Myocyte (in vitro differentiated cells): Measurements from ENCODE around the gene TTLL8. TPM values are rescaled to one million over a fixed set of nuclear protein-coding genes. Genes with fewer than 3 reads are reported as not detected.

Source experiments
- DNase-seq: peaks from one replicate; pipeline ENCODE4 v3.0.0-alpha.2; 2012; ENCODE audit warnings: low read depth
- total RNA-seq: library from RNA; depleted of rRNA; stranded (reverse); fragments of >200 nt; gene quantifications from 2 replicates; pipeline ENCODE4 v1.2.3, GENCODE V29; 2014

Gene TTLL8
- total RNA-seq, 1 donor from 2014 or later = not detected

DNA sequence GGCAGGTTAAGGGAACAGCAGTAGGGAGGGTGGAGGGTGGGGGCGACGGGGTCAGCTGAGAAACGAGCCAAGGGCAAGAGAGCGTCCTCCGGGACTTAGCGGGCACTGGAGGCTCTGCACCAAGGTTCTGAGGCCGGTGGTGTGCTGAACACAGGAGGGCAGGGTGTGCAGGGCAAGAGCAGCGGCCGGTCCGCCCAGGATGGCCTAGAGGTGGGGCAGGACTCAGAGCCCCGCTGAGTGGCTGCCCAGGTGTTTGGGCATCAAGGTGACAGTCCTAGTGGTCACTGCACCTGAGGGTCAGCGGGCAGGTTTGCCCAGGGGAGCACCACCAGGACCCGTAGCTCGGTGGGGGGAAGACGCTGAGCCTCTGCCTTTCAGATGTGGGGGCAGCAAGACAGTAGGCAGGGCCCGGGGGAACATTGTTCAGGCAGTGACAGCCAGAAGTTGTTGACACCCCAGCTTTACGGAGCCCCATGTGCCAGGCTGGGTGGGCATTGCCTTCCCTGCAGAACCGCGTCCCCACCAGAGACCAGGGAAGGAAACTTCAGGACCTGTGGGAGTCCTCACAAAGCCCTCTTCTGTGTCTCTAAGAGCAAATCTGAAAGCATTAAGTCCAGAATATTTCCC lies 4.5 kb upstream of the TTLL8 start:
- no peak for DNase-seq

DNA sequence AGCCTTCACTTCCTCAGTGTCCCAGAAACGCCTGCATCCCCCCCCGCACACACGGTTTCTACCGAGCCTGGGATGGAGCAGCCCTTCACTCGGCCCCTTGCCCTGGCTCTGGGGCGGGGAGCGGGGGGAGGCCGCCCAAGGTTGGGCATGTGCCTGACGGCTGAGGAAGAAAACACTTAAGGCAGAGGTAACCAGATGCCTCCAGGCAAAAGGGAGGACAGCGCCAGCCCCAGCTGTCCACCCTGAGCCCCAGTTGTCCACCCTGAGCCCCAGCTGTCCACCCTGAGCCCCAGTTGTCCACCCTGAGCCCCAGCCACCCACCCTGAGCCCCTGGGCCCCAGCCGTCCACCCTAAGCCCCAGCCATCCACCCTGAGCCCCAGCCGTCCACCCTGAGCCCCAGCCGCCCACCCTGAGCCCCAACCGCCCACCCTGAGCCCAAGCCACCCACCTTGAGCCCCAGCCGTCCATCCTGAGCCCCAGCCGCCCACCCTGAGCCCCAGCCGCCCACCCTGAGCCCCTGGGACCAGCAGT lies 3.8 kb upstream of the TTLL8 start:
- no peak for DNase-seq

GRCh38 chr22:50061141-50061823 lies 3.2 kb upstream of the TTLL8 start:
- DNase-seq = no peak

DNA sequence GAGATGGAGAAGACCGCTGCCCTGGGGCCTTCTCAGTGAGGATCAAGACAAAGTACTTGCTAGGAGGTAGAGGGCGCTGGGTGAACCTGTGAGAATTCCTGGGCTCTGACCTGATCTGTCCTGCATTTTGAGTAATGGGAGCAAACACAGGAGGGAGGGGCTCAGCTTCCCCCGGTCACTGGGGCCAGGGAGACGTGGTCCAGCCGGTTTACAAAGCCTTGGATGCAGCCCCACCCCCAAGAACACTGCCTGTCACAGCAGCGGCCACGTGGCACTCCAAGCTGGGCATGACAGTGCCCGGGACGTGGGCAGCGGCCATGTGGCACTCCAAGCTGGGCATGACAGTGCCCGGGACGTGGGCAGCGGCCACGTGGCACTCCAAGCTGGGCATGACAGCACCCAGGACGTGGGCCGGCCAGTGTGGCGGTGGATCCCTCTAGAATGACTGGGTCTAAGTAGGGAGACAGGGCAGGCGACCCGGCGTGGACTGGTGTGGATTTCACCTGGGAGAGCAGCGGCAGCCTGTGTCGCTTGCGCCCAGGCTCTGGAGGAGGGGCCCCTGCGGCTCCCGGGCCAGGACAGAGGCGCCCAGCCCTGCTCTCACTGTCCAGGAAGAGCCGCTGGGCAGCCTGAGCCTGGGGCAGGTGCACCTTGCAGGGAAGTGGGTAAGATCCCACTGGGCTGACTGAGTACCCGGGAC lies 2.5 kb upstream of the TTLL8 start:
- no peak for DNase-seq

DNA sequence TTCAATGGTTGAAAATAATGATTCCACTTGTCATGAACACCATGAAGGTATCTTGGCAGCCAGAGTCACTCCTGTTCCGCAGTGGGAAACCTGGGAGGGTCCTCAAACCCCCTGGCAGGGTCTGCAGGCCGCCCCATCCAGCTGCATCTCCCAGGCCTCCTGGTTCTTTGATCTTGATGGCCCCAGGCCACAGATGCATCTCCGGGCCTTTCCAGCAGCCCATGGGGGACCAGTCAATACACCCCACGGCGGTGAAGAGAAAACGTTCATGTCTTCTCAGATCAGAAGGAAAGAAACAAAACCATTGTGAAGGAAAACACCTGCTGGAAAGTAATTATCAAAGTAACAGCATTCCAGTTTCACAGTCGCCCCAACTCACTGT lies 1.8 kb upstream of the TTLL8 start:
- DNase-seq = no peak

DNA sequence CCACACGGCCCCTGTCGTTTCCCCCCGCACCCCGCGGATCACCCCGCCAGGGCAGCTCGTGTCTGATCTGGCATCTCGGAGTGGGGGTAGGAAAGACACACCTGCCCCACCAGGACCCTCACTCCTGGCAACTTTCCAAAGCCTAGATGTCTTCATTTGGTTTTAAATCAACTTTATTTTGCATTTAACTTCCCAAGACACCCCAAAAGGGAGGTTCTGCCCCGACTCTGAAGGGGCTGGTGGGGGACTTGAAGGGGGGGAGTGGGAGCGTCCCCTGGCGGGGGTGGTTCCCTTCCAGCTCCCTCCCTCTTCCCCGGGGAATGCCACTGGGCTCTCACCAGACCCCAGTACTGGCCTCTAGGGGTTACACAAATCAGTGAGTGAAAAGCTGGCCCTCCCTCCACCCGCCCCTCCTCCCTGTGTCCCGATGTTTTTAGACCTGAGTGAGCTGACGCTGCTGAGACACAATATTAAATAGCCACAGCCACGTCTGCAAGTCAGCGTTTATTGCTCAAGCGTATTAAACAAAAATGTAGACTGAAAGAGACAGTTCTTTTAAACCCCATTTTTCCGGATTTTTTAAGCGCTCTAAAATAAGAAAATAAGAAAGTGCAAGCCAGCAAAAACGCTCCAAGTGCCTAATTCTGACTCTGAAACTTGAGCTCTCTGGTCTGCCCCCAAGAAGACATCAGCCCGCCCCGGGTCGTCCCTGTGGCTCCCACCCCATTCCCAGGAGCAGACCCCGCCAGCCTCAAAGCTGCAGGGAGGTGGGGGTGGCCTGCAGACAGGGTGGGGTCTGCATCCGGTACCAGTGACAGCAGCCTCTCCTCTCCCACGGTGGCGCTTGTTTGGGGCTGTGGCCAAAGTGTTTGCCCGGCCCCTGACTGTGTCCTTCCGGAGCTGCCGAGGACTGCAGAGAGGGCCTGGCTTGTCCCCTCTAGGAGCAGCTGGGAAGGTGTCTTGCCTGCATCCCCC lies 1.1 kb upstream of the TTLL8 start:
- DNase-seq = peak; percentile 25

DNA sequence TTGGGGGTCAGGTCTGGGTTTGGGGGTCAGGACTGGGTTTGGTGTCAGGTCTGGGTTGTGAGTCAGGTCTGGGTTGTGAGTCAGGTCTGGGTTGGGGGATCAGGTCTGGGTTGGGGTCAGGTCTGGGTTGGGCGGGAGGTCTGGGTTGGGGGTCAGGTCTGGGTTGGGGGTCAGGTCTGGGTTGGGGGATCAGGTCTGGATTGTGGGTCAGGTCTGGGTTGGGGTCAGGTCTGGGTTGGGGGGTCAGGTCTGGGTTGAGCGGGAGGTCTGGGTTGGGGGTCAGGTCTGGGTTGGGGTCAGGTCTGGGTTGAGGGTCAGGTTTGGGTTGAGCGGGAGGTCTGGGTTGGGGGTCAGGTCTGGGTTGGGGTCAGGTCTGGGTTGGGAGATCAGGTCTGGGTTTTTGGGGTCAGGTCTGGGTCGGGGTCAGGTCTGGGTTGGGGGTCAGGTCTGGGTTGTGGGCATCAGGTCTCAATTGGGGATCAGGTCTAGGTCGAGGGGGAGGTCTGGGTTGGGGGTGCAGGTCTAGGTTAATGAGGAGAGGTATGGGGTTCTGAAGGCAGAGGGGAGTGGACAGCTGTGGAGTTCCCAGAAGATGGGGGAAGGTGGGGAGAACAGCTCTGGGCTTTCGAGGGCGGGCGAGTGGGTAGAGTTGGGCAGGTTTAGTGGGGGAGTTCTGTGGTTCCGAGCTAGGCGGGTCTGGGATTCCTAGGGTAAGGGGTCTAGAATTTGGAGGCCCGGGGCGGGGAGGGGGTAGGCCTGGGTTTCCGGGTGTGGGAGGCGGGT lies 629 bp downstream of the TTLL8 start:
- DNase-seq = no peak

DNA sequence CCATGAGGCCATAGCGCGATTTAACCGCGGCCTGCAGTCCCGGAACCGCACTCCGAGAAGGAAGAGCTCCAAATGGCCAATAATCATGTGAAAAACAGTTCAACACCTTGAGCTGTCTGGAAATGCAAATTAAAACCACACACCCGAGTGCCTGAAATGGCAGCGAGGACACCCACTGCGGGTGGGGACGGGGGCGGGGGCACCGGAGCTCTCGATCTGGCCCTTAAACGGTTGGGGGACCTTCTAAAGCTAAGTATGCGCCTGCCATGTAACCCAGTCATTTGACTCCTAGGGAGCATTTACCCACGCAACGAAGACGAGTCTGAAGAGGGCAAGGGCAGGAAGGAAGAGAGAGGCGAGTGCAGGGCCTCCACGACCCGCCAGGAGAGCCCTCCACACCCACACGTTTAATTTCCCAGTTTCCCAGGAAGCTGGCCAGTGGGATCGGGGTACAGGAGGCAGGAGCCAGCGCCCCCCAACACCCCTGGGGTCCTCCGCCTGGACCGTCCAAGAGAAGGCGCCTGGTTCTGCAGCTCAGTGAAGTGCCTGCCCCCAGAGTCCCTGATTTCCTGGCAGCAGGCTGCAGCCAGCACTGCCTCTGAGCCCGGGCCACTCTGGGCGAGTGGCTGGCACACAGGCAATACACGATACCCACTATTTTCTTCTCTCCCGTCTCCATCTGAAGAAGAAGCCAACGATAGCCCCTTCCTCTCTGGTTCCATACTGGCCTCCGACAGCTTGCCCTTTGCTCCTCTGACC lies 1.7 kb downstream of the TTLL8 start:
- no peak for DNase-seq

GRCh38 chr22:50053861-50054260 lies 4.2 kb downstream of the TTLL8 start:
- no peak for DNase-seq

GRCh38 chr22:50051930-50052329 lies 6.2 kb downstream of the TTLL8 start:
- no peak for DNase-seq

DNA sequence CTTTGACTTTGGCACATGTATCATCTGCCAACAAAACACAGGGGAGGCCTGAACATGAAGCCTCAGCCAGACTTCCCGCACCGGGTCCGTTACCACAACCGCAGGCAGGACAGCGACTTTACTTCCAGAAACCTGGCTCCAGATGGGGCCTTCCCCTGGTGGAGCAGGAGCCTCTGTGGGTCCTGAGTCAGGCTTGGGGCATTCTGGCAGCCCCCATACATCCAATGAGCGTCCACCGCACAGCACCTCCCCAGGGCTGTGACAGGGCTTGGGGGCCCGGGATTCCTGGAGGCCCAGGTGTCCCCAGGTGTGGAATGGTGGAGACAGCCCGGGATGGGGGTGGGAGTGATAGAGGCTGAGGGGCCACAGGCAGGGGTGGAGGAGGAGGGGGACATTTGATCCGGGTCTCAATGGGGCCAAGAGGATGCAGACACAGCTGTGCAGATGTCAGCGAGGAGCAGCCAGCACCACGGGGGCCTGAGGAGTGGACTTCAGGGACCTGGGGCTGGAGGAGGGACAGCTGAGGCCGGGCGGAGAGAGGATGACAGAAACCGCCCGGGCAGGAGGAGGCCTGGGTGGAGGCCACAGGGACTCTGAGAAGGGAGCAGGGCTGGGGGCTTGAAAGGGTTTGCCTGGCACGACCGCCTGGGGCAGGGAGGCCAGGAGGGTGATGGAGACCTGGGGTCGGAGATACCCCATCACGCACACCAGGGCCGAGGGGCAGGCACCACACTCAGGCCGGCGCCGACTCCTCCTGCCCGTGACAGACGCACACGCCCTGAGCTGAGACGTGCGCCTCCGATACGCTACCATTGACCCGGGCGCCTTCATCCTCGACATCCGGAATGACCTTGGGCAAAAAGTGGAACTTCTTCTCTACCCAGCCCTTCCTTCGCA lies 8.6 kb downstream of the TTLL8 start:
- no peak for DNase-seq

- DNase-seq = no peak
Measured at GRCh38 chr22:50048836-50049235, 9.3 kb downstream of the TTLL8 start.

- DNase-seq = peak; percentile 47
Measured at GRCh38 chr22:50048061-50048765, 9.9 kb downstream of the TTLL8 start.

DNA sequence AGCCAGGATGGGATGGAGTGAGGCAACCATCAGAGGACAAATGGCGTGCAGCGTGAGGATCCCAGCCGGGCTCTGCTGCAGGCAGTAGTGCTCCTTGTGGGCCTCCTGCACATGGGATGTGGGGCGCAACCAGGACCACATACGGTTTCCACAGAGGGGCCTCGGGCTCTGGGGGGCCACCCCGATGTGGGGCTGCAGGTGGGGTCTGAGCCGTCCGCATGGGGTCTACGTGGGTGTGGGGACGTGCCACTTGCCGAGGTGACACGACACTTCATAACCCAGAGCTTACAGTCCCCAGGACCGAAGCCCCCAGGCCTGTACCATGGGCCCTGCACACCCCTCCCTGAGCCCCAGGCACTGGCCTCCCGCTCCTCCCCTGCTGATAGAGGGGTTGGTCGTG lies 10.8 kb downstream of the TTLL8 start:
- no peak for DNase-seq

GRCh38 chr22:50046481-50047245 lies 11.4 kb downstream of the TTLL8 start:
- DNase-seq = no peak

DNA sequence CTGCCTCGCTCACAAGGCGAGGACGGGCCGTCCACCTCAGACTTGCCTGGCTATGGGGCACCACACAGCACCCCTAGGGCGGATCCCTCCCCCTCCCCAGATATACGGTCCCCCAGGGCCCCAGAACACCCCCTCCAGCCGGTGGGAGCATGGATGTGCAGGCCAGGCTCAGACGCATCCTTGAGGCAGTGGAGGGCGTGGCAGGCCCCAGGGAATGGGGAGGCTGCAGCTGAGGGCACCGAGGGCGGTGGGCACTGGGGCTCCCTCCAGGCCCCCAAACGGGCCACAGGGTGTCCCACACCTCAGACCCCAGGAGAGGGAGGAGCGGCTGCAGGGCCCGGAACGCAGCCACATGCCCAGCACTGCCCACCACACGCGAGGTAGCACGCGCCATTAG lies 12.1 kb downstream of the TTLL8 start:
- DNase-seq = no peak
